ENCODE measurements around the gene PDF.

GRCh38 chr16:69334696-69335095, 4.3 kb upstream of the PDF start:
- TF ChIP-seq EZH2 (IDR thresholded peaks at IDR 0.05; ENCODE audit: insufficient read depth, poor library complexity, severe bottlenecking), result no peak
- no peak for TF ChIP-seq EZH2phosphoT487 (IDR thresholded peaks at IDR 0.05; ENCODE audit: insufficient read depth, low read depth)
